WERI-Rb-1 (cell line): Measurements from ENCODE around the gene SEC14L2.
"Not testable (repeated sequence)": the region's sequence is repeated elsewhere in the genome, so short reads cannot be mapped to it uniquely, and the experiment has no call there.

Experiments
- DNase-seq: peaks from one replicate; pipeline ENCODE4 v3.0.0-alpha.2; 2020
- H3K27ac ChIP-seq: fragments of 250-450 bp; sonication (Bioruptor Pico); 2 replicates; pipeline ENCODE4 v1.5.1; 2020; ENCODE audit warnings: mild to moderate bottlenecking, moderate library complexity
- H3K27me3 ChIP-seq: fragments of 250-450 bp; sonication (Bioruptor Pico); 2 replicates; pipeline ENCODE4 v1.5.1; 2021; ENCODE audit warnings: mild to moderate bottlenecking, low read depth, moderate library complexity; ENCODE audit not compliant: insufficient read depth, severe bottlenecking
- H3K36me3 ChIP-seq: fragments of 250-450 bp; sonication (Bioruptor Pico); 2 replicates; pipeline ENCODE4 v1.5.1; 2020; ENCODE audit warnings: mild to moderate bottlenecking, moderate library complexity
- H3K4me3 ChIP-seq: 2 replicates; pipeline ENCODE4 v1.5.1; 2011; ENCODE audit warnings: low read depth, mild to moderate bottlenecking, control low read depth, low read length
- H3K9me3 ChIP-seq: fragments of 250-450 bp; sonication (Bioruptor Pico); 2 replicates; pipeline ENCODE4 v1.5.1; 2021; ENCODE audit warnings: mild to moderate bottlenecking, moderate library complexity; ENCODE audit not compliant: severe bottlenecking
- TF ChIP-seq, protein P1 (sequence below): IDR thresholded peaks from 2 replicates; pipeline ENCODE4 v1.5.1; 2011; ENCODE audit warnings: low read depth, mild to moderate bottlenecking, control low read depth, inconsistent platforms, low read length

Gene SEC14L2

GRCh38 chr22:30402028-30402765 is 5.4 kb downstream of the SEC14L2 start:
- TF ChIP-seq, protein P1, sequence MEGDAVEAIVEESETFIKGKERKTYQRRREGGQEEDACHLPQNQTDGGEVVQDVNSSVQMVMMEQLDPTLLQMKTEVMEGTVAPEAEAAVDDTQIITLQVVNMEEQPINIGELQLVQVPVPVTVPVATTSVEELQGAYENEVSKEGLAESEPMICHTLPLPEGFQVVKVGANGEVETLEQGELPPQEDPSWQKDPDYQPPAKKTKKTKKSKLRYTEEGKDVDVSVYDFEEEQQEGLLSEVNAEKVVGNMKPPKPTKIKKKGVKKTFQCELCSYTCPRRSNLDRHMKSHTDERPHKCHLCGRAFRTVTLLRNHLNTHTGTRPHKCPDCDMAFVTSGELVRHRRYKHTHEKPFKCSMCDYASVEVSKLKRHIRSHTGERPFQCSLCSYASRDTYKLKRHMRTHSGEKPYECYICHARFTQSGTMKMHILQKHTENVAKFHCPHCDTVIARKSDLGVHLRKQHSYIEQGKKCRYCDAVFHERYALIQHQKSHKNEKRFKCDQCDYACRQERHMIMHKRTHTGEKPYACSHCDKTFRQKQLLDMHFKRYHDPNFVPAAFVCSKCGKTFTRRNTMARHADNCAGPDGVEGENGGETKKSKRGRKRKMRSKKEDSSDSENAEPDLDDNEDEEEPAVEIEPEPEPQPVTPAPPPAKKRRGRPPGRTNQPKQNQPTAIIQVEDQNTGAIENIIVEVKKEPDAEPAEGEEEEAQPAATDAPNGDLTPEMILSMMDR: no peak
- Histone ChIP-seq H3K4me3 (no peak overlapping the region), H3K36me3 (peaks cover 16% of the 10 kb centered on the region), H3K27ac (no peak overlapping the region), H3K27me3 (no peaks in the 10 kb centered on the region), H3K9me3 (no peaks in the 10 kb centered on the region)
- no peak for DNase-seq

DNA sequence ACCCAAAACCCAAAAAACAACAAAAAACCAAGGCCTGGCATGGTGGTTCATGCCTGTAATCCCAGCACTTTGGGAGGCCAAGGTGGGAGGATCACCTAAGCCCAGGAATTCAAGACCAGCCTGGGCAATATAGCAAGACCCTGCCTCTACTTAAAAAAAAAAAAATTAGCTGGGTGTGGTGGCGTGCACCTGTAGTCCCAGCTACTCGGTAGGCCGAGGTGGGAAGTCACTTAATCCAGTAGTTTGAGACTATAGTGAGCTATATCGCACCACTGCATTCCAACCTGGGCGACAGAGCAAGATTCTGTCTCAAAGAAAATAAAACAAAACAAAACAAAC is 5.9 kb downstream of the SEC14L2 start:
- H3K27me3 ChIP-seq, H3K9me3 ChIP-seq, H3K27ac ChIP-seq: not testable (repeated sequence)

GRCh38 chr22:30404307-30404706 is 7.5 kb downstream of the SEC14L2 start:
- TF ChIP-seq, protein P1: no peak
- H3K27me3 ChIP-seq: no peaks in the 10 kb centered on the region
- no peaks in the 10 kb centered on the region for H3K9me3 ChIP-seq
- no peak overlapping the region for H3K4me3 ChIP-seq
- H3K27ac ChIP-seq: no peak overlapping the region
- no peak for DNase-seq
- H3K36me3 ChIP-seq: peaks cover 28% of the 10 kb centered on the region

More for the DNA sequence above, 5.9 kb downstream of the SEC14L2 start:
- DNase-seq, H3K4me3 ChIP-seq: not testable (repeated sequence)
- peaks cover 20% of the 10 kb centered on the region for H3K36me3 ChIP-seq

DNA sequence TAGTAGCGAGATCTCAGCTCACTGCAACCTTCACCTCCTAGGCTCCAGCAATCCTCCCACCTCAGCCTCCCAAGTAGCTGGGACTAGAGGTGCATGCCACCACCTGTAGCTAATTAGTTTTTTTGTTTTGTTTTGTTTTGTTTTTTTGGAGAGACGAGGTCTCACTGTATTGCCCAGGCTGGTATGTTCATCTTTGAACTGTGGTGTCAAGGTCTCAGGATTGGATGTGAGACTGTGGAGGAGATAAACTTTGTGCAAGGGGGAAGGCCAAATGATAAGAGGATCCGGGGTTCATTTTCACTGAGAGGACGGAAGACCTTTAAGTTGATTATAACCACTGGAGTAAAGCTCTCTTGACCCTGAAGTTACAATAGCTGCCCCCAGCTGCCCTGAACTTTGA is 8.9 kb downstream of the SEC14L2 start:
- Histone ChIP-seq H3K4me3 (no peak overlapping the region), H3K9me3 (no peaks in the 10 kb centered on the region), H3K36me3 (peaks cover 31% of the 10 kb centered on the region), H3K27me3 (no peaks in the 10 kb centered on the region), H3K27ac (no peak overlapping the region)
- DNase-seq: no peak
- TF ChIP-seq, protein P1: no peak

GRCh38 chr22:30406400-30406799 is 9.6 kb downstream of the SEC14L2 start:
- TF ChIP-seq, protein P1: no peak
- Histone ChIP-seq H3K27me3 (no peaks in the 10 kb centered on the region), H3K9me3 (no peaks in the 10 kb centered on the region), H3K27ac (no peak overlapping the region), H3K36me3 (peaks cover 37% of the 10 kb centered on the region), H3K4me3 (no peak overlapping the region)
- no peak for DNase-seq

- no peak overlapping the region for H3K27ac ChIP-seq
- DNase-seq: no peak
- TF ChIP-seq, protein P1: no peak
Observed at GRCh38 chr22:30408388-30409102, 11.7 kb downstream of the SEC14L2 start.

More at GRCh38 chr22:30408388-30409102, 11.7 kb downstream of the SEC14L2 start:
- Histone ChIP-seq H3K27me3 (no peaks in the 10 kb centered on the region), H3K36me3 (peaks cover 39% of the 10 kb centered on the region), H3K9me3 (no peaks in the 10 kb centered on the region), H3K4me3 (no peak overlapping the region)
